Epithelial cell of esophagus (primary cell): Measurements from ENCODE around the gene GULP1.
A peak's percentile ranks its signal among the peaks of the same experiment; 100 is the strongest.

Experiments used
- DNase-seq: peaks from one replicate; pipeline ENCODE4 v3.0.0; 2010; ENCODE audit warnings: low read depth
- H3K4me3 ChIP-seq: 2 replicates; pipeline ENCODE4 v1.5.1; 2011; ENCODE audit warnings: mild to moderate bottlenecking, low read length, control low read depth
- CTCF ChIP-seq: IDR thresholded peaks from 2 replicates; pipeline ENCODE4 v1.5.1; 2011; ENCODE audit warnings: low read depth, mild to moderate bottlenecking, low read length, control low read depth, inconsistent platforms; ENCODE audit not compliant: insufficient read depth; ENCODE audit errors: missing control alignments

The GULP1 gene

GRCh38 chr2:188475945-188476344 lies 184.3 kb downstream of the GULP1 start:
- peak; percentile 5 for DNase-seq
- no peak for TF ChIP-seq CTCF

GRCh38 chr2:188477564-188478103 lies 186.0 kb downstream of the GULP1 start:
- TF ChIP-seq CTCF, result no peak
- H3K4me3 ChIP-seq, result no peak overlapping the region
- no peak for DNase-seq

More at GRCh38 chr2:188475945-188476344, 184.3 kb downstream of the GULP1 start:
- H3K4me3 ChIP-seq, result no peak overlapping the region

- DNase-seq, result peak; percentile 63
- no peak overlapping the region for H3K4me3 ChIP-seq
- TF ChIP-seq CTCF, result no peak
Observed at GRCh38 chr2:188478724-188479123, 187.1 kb downstream of the GULP1 start.

- TF ChIP-seq CTCF, result no peak
- DNase-seq, result no peak
Observed at GRCh38 chr2:188481474-188481873, 189.8 kb downstream of the GULP1 start.

GRCh38 chr2:188485496-188485895 lies 193.8 kb downstream of the GULP1 start:
- no peak for TF ChIP-seq CTCF
- H3K4me3 ChIP-seq, result no peak overlapping the region
- DNase-seq, result peak; percentile 63

More at GRCh38 chr2:188481474-188481873, 189.8 kb downstream of the GULP1 start:
- H3K4me3 ChIP-seq, result no peak overlapping the region

GRCh38 chr2:188492751-188493150 lies 201.1 kb downstream of the GULP1 start:
- H3K4me3 ChIP-seq, result no peak overlapping the region
- no peak for TF ChIP-seq CTCF
- DNase-seq, result no peak

GRCh38 chr2:188494906-188495305 lies 203.2 kb downstream of the GULP1 start:
- no peak for TF ChIP-seq CTCF
- no peak overlapping the region for H3K4me3 ChIP-seq
- no peak for DNase-seq
